ENCODE data around the gene KCNK13.
"Not testable (repeated sequence)": the region's sequence is repeated elsewhere in the genome, so short reads cannot be mapped to it uniquely, and the experiment has no call there.

KCNK13 gene

DNA sequence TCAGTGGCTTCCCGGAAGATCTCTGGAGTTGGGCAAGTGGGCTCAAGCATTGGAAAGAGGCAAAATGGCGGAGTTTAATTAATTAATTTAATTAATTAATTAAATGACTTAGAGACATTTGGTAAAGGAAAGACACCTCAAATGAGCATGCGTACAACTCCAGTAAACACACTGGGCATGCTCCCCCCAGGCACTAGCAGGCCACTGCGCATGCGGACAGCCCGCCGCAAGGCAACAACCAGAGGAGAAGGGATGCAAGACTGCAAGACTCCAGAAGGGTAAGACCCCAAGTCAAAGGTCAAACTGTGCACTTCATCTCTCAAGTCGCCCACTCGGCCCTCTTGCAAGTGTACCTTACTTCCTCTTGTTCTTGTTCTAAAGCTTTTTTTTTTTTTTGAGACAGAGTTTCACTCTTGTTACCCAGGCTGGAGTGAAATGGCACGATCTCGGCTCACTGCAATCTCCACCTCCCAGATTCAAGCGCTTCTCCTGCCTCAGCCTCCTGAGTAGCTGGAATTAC is 136.8 kb downstream of the KCNK13 start:
- H3K27ac ChIP-seq, result no peak overlapping the region
- TF ChIP-seq CTCF (conservative IDR thresholded peaks at IDR 0.05), result no peak

- not testable (repeated sequence) for H3K27ac ChIP-seq
These were observed 138.8 kb downstream of the KCNK13 start for GRCh38 chr14:90200546-90200945.

DNA sequence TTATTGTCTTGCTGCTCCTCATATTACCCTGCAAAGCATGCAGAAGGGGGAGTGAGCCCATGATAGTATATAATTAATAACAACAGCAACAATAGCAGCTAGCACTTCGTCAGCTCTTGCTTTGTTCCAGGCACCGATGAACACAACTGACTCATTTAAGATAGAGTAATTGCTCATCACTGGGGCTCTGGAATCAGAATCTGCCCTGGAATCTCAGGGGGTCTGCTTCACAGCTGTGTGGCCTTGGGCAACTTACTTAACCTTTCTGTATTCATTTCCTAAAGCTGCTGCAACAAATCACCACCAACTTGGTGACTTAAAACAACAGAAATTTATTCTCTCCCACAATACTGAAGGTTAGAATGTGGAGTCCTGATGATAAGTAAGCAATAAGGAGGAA is 139.6 kb downstream of the KCNK13 start:
- no peak overlapping the region for H3K27ac ChIP-seq
- TF ChIP-seq CTCF (conservative IDR thresholded peaks at IDR 0.05), result no peak

- no peak overlapping the region for H3K27ac ChIP-seq
- TF ChIP-seq CTCF (conservative IDR thresholded peaks at IDR 0.05), result no peak
These were observed 142.7 kb downstream of the KCNK13 start for GRCh38 chr14:90204516-90204915.

- no peak for TF ChIP-seq CTCF (conservative IDR thresholded peaks at IDR 0.05)
- H3K27ac ChIP-seq, result no peak overlapping the region
These were observed 151.4 kb downstream of the KCNK13 start for GRCh38 chr14:90213099-90213748.

- TF ChIP-seq CTCF (conservative IDR thresholded peaks at IDR 0.05), result no peak
- H3K27ac ChIP-seq, result no peak overlapping the region
These were observed 166.7 kb downstream of the KCNK13 start for GRCh38 chr14:90228478-90228877.

DNA sequence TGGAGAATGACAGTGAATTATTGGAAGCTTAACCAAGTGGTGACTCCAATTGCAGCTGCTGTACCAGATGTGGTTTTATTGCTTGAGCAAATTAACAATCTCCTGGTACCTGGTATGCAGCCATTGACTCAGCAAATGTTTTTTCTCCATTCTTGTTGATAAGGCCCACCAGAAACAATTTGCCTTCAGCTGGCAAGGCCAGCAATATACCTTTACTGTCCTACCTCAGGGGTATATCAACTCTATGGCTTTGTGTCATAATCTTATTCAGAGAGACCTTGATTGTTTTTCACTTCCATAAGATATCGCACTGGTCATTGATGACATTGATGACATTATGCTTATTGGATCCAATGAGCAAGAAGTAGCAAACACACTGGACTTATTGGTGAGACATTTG is 168.1 kb downstream of the KCNK13 start:
- not testable (repeated sequence) for H3K27ac ChIP-seq
